Right atrium auricular region (tissue), 2 donors: ENCODE measurements around the gene MORN4. TPM values are rescaled to one million over a fixed set of nuclear protein-coding genes. Genes with fewer than 3 reads are reported as not detected.
"Not testable (repeated sequence)": the region's sequence is repeated elsewhere in the genome, so short reads cannot be mapped to it uniquely, and the experiment has no call there.

ENCODE experiments used
- DNase-seq: peaks from one replicate; pipeline ENCODE4 v3.0.0-alpha.2; 2019; ENCODE audit warnings: low spot score
- H3K27ac ChIP-seq, 2 donors: fragments of 200-600 bp; sonication (generic); 1 replicate in 1 of 2; 2 replicates in 1 of 2; pipeline ENCODE4 v1.5.1; 2016 to 2019
- H3K27me3 ChIP-seq, 2 donors: fragments of 200-600 bp; sonication (generic); one replicate each; pipeline versions ENCODE4 v1.5.1 to v1.6.0; 2017 to 2019
- H3K36me3 ChIP-seq: fragments of 200-600 bp; sonication (generic); one replicate; pipeline ENCODE4 v1.5.1; 2016
- H3K4me1 ChIP-seq, 2 donors: fragments of 200-600 bp; sonication (generic); one replicate each; pipeline versions ENCODE4 v1.5.1 to v1.6.0; 2017 to 2019
- H3K4me3 ChIP-seq, 2 donors: fragments of 200-600 bp; sonication (generic); 1 replicate in 1 of 2; 2 replicates in 1 of 2; pipeline ENCODE4 v1.5.1; 2017 to 2019; ENCODE audit warnings: mild to moderate bottlenecking in 1 of 2, moderate library complexity in 1 of 2
- H3K9me3 ChIP-seq, 2 donors: fragments of 200-600 bp; sonication (generic); one replicate each; pipeline ENCODE4 v1.5.1; 2019
- total RNA-seq, 2 donors: library from RNA; depleted of rRNA; stranded (reverse); fragments of >200 nt; gene quantifications; one replicate each; pipeline ENCODE4 v1.1.0, GENCODE V29; 2016
- TF ChIP-seq, protein P1 (sequence below), 2 donors: fragments of 200-600 bp; sonication (generic); IDR thresholded peaks; one replicate each; pipeline ENCODE4 v1.5.1; 2019; ENCODE audit warnings: antibody characterized with exemption in 2 of 2

The MORN4 gene
- total RNA-seq, 2 donors from 2014 or later, result 15.6 to 27.0 TPM

DNA sequence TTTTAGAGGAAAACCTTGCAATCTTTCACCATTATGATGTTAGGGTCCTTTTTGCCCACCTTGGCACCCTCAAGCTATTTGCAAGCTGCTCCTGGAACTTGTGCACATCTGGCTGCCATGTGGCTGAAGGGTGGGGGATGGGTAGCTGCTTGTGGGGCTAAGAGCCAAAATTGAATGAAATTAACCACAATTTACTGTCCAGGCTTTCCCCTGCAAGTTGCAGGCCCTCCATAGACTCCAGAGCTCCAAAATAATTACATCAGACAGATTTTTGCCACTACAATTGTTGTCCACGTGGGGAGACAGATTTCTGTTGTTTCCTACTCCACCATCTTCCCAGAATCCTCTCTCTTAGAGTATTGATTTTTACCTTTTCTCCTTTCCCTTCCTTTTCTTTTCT is 26.3 kb upstream of the MORN4 start:
- Histone ChIP-seq H3K9me3 (no peaks in the 10 kb centered on the region), H3K27ac (no peak overlapping the region), H3K4me1 (no peaks in the 10 kb centered on the region), H3K4me3 (no peak overlapping the region), H3K36me3 (peaks cover 49% of the 10 kb centered on the region), H3K27me3 (no peaks in the 10 kb centered on the region)
- TF ChIP-seq, protein P1, sequence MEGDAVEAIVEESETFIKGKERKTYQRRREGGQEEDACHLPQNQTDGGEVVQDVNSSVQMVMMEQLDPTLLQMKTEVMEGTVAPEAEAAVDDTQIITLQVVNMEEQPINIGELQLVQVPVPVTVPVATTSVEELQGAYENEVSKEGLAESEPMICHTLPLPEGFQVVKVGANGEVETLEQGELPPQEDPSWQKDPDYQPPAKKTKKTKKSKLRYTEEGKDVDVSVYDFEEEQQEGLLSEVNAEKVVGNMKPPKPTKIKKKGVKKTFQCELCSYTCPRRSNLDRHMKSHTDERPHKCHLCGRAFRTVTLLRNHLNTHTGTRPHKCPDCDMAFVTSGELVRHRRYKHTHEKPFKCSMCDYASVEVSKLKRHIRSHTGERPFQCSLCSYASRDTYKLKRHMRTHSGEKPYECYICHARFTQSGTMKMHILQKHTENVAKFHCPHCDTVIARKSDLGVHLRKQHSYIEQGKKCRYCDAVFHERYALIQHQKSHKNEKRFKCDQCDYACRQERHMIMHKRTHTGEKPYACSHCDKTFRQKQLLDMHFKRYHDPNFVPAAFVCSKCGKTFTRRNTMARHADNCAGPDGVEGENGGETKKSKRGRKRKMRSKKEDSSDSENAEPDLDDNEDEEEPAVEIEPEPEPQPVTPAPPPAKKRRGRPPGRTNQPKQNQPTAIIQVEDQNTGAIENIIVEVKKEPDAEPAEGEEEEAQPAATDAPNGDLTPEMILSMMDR (IDR thresholded peaks at IDR 0.05), result no peak
- no peak for DNase-seq

DNA sequence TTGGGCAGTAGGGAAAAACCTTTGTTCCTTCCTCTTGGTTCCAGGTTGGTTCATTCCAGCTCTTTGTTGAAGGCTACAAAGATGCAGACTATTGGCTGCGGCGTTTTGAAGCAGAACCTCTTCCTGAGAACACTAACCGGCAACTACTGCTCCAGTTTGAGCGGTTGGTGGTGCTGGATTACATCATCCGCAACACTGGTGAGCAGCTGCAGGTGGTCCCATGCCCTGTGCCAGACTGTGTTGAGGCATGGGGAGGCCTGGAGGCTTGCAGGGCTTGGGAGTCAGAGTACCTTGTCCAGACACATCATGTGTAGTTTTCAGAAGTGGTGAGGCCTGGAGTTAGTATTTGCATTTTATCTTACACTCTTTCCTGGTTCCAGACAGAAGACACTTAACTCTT is 23.5 kb upstream of the MORN4 start:
- no peaks in the 10 kb centered on the region for H3K4me1 ChIP-seq
- no peaks in the 10 kb centered on the region for H3K27me3 ChIP-seq
- TF ChIP-seq, protein P1 (IDR thresholded peaks at IDR 0.05), result no peak
- DNase-seq, result no peak
- H3K27ac ChIP-seq, result no peak overlapping the region
- H3K9me3 ChIP-seq, result no peaks in the 10 kb centered on the region
- no peak overlapping the region for H3K4me3 ChIP-seq
- H3K36me3 ChIP-seq, result peaks cover 64% of the 10 kb centered on the region

DNA sequence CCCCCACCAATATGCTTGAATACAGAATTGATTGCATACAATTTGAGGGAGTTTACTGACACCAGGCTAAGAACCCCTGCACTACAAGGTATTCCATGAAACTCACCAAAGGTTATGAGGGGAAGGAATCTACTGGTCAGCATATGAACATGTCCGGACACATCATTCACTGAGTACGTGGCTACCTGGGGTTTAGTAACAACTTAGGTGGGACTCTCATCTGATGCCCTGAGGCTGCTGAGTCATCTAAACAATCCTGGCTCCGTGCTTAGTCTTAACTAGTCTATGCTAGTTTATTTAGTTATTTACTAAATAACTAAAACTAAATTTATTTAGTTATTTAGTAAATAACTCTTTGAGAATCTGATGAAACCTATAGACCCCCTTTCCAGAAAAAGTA is 18.5 kb upstream of the MORN4 start:
- Histone ChIP-seq H3K36me3 (peaks cover 52% of the 10 kb centered on the region), H3K4me3 (no peak overlapping the region), H3K27ac (no peak overlapping the region), H3K9me3 (no peaks in the 10 kb centered on the region), H3K4me1 (peaks cover 0 to 21% of the 10 kb centered on the region in 2 donors), H3K27me3 (no peaks in the 10 kb centered on the region)
- no peak for DNase-seq
- TF ChIP-seq, protein P1 (IDR thresholded peaks at IDR 0.05), result no peak

DNA sequence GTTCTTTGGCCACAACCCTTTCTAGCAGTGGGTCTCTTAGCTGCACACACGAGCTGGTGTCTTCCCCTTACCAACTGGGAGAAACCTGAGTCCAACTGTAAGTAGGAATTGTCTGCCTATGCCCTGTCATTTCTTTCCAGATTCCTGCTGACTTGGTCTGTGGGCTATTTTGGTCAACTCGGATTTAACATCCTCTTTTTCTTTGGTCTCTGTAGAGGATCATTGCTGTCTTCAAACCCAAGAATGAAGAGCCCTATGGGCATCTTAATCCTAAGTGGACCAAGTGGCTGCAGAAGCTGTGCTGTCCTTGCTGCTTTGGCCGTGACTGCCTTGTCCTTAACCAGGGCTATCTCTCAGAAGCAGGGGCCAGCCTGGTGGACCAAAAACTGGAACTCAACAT is 17.4 kb upstream of the MORN4 start:
- H3K4me1 ChIP-seq, result peaks cover 0 to 21% of the 10 kb centered on the region in 2 donors
- no peaks in the 10 kb centered on the region for H3K27me3 ChIP-seq
- DNase-seq, result no peak
- TF ChIP-seq, protein P1 (IDR thresholded peaks at IDR 0.05), result no peak
- peak overlapping the region in 1 of 2 donors; percentile 31 for H3K27ac ChIP-seq
- H3K36me3 ChIP-seq, result peaks cover 41% of the 10 kb centered on the region
- no peak overlapping the region for H3K4me3 ChIP-seq
- no peaks in the 10 kb centered on the region for H3K9me3 ChIP-seq

DNA sequence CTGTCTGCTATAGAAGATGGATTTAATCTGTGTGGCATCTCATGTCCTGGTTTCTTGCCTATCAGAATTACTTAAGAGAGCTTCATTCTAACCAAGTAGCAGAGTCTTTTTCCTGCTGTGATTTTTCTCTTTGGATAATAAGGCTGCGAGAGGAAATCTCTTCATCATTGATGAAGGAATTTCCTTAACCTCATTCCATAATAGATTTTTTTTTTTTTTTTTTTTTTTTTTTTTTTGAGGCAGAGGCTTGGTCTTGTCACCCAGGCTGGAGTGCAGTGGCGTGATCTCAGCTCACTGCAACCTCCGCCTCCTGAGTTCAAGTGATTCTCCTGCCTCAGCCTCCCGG is 16.1 kb upstream of the MORN4 start:
- H3K9me3 ChIP-seq, DNase-seq, H3K27me3 ChIP-seq, H3K4me3 ChIP-seq: not testable (repeated sequence)
- H3K36me3 ChIP-seq, result peaks cover 38% of the 10 kb centered on the region
- H3K27ac ChIP-seq, result peak overlapping the region; percentile 12 to 49
- peaks cover 0 to 21% of the 10 kb centered on the region in 2 donors for H3K4me1 ChIP-seq

DNA sequence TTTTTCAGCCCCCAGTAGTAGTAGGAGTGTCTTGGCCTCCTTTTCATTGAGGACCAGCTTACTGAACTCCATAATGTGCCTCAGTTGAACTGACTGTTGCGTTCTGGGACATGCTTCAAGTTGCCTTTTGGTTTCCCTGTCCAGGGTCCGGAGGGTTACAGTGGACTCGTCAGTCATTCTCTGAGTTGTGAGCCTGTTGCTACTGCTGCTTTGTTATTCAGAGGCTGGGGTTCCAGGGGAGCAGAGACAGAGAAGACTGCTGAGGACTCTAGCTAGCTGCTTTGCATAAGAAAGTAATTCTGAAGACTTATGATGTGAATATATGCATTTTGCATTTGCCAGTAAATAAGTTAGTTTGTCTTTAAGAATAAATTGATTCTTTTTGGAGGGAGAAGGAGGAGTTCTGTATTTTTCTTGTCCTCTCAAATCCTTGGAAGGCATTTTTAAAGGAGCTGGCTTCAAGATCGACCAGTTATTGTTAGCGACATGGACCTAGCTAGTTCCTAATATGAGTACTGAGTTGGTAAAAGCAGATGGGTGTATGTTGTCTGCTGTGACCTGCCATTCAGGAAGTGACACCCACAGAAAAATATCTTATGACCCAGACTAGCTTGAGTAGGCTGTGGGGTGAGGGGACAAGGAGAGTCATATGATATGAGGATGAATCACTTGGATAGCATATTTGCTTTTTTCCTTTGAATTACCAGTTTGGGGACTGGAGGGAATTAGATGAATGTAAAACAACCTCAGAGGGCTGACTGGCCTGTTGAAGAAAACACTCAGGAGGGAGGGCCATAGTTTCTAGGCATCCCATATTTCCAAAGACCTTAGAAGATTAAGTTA is 15.5 kb upstream of the MORN4 start:
- peak overlapping the region; percentile 49 to 52 for H3K27ac ChIP-seq
- H3K27me3 ChIP-seq, result no peaks in the 10 kb centered on the region
- peaks cover 0 to 21% of the 10 kb centered on the region in 2 donors for H3K4me1 ChIP-seq
- DNase-seq, result no peak
- H3K36me3 ChIP-seq, result peaks cover 36% of the 10 kb centered on the region
- H3K9me3 ChIP-seq, result no peaks in the 10 kb centered on the region
- TF ChIP-seq, protein P1 (IDR thresholded peaks at IDR 0.05), result no peak
- H3K4me3 ChIP-seq, result no peak overlapping the region
